Neural progenitor cell (in vitro differentiated cells): ENCODE results near the gene INPP4B. TPM values are rescaled to one million over a fixed set of nuclear protein-coding genes. Genes with fewer than 3 reads are reported as not detected.
A peak's percentile ranks its signal among the peaks of the same experiment; 100 is the strongest.

Experiments
- DNase-seq: peaks from one replicate; pipeline ENCODE4 v3.0.0-alpha.2; 2016; ENCODE audit warnings: low spot score
- H2AFZ ChIP-seq: fragments of 200-600 bp; sonication (generic); replicated peaks from 2 replicates; pipeline ENCODE4 v1.6.1; 2016; ENCODE audit warnings: antibody characterized with exemption
- H3F3A ChIP-seq: fragments of 200-600 bp; sonication (generic); 2 replicates; pipeline ENCODE4 v1.6.1; 2016; ENCODE audit warnings: antibody characterized with exemption, low read depth
- H3K27ac ChIP-seq: fragments of 200-600 bp; sonication (generic); 2 replicates; pipeline ENCODE4 v1.5.1; 2016; ENCODE audit warnings: mild to moderate bottlenecking
- H3K27me3 ChIP-seq: fragments of 200-600 bp; sonication (generic); 2 replicates; pipeline ENCODE4 v1.6.1; 2016; ENCODE audit warnings: mild to moderate bottlenecking, moderate library complexity
- H3K36me3 ChIP-seq: fragments of 200-600 bp; sonication (generic); 2 replicates; pipeline ENCODE4 v1.5.1; 2016
- H3K4me1 ChIP-seq: fragments of 200-600 bp; sonication (generic); 2 replicates; pipeline ENCODE4 v1.6.1; 2016; ENCODE audit warnings: mixed run types
- H3K4me2 ChIP-seq: fragments of 200-600 bp; sonication (generic); 2 replicates; pipeline ENCODE4 v1.6.1; 2016
- H3K4me3 ChIP-seq: fragments of 200-600 bp; sonication (generic); 2 replicates; pipeline ENCODE4 v1.5.1; 2016
- H3K79me2 ChIP-seq: fragments of 200-600 bp; sonication (generic); 2 replicates; pipeline ENCODE4 v1.6.1; 2016; ENCODE audit warnings: low read depth
- H3K9ac ChIP-seq: fragments of 200-600 bp; sonication (generic); 2 replicates; pipeline ENCODE4 v1.6.1; 2016
- H3K9me3 ChIP-seq: fragments of 200-600 bp; sonication (generic); 2 replicates; pipeline ENCODE4 v1.5.1; 2016; ENCODE audit warnings: low read depth
- H4K20me1 ChIP-seq: fragments of 200-600 bp; sonication (generic); 2 replicates; pipeline ENCODE4 v1.6.1; 2016; ENCODE audit warnings: low read depth
- H3K27ac Mint-ChIP-seq: 3 replicates; pipeline ENCODE4 v1.8.0; 2021; ENCODE audit warnings: mixed read lengths
- H3K27me3 Mint-ChIP-seq: 2 replicates; pipeline ENCODE4 v1.8.0; 2022; ENCODE audit warnings: low read depth, mild to moderate bottlenecking, inconsistent platforms, moderate library complexity, mixed read lengths; ENCODE audit not compliant: insufficient read depth
- H3K36me3 Mint-ChIP-seq: 3 replicates; pipeline ENCODE4 v1.8.0; 2021; ENCODE audit warnings: mixed read lengths
- H3K4me1 Mint-ChIP-seq: 3 replicates; pipeline ENCODE4 v1.8.0; 2021; ENCODE audit warnings: mixed read lengths
- H3K4me3 Mint-ChIP-seq: 3 replicates; pipeline ENCODE4 v1.8.0; 2021; ENCODE audit warnings: mild to moderate bottlenecking, moderate library complexity, mixed read lengths
- H3K9me3 Mint-ChIP-seq: 3 replicates; pipeline ENCODE4 v1.8.0; 2020; ENCODE audit warnings: mixed read lengths
- EZH2 ChIP-seq: fragments of 200-600 bp; sonication (generic); IDR thresholded peaks from 2 replicates; pipeline ENCODE4 v1.6.1; 2017; ENCODE audit warnings: antibody characterized with exemption, mild to moderate bottlenecking, moderate library complexity
- EZH2phosphoT487 ChIP-seq: fragments of 200-600 bp; sonication (generic); IDR thresholded peaks from 2 replicates; pipeline ENCODE4 v1.6.1; 2017; ENCODE audit warnings: antibody characterized with exemption
- total RNA-seq: library from RNA; depleted of rRNA; stranded (reverse); fragments of >200 nt; gene quantifications from 2 replicates; pipeline ENCODE4 v1.2.3, GENCODE V29; 2015; ENCODE audit warnings: low replicate concordance
- TF ChIP-seq, protein P1 (sequence below): fragments of 200-600 bp; sonication (generic); IDR thresholded peaks from 2 replicates; pipeline ENCODE4 v1.5.1; 2017; ENCODE audit warnings: antibody characterized with exemption, mild to moderate bottlenecking

INPP4B gene
- total RNA-seq, 1 donor from 2014 or later = 1.3 TPM

GRCh38 chr4:142126890-142127497 lies 719.1 kb downstream of the INPP4B start:
- Histone ChIP-seq H3K4me3 (no peak overlapping the region), H2AFZ (no peak overlapping the region), H3K36me3 (no peaks in the 10 kb centered on the region), H3K79me2 (no peaks in the 10 kb centered on the region), H3K4me1 (no peaks in the 10 kb centered on the region), H3K4me2 (no peak overlapping the region), H4K20me1 (no peaks in the 10 kb centered on the region), H3F3A (no peaks in the 10 kb centered on the region), H3K27me3 (no peaks in the 10 kb centered on the region), H3K9me3 (no peaks in the 10 kb centered on the region), H3K27ac (no peak overlapping the region), H3K9ac (no peak overlapping the region)
- Mint-ChIP-seq H3K9me3 (no peaks in the 10 kb centered on the region), H3K4me3 (no peak overlapping the region), H3K4me1 (no peaks in the 10 kb centered on the region), H3K27me3 (peaks cover 2% of the 10 kb centered on the region), H3K27ac (no peak overlapping the region), H3K36me3 (no peaks in the 10 kb centered on the region)
- TF ChIP-seq EZH2 = no peak
- TF ChIP-seq, protein P1, sequence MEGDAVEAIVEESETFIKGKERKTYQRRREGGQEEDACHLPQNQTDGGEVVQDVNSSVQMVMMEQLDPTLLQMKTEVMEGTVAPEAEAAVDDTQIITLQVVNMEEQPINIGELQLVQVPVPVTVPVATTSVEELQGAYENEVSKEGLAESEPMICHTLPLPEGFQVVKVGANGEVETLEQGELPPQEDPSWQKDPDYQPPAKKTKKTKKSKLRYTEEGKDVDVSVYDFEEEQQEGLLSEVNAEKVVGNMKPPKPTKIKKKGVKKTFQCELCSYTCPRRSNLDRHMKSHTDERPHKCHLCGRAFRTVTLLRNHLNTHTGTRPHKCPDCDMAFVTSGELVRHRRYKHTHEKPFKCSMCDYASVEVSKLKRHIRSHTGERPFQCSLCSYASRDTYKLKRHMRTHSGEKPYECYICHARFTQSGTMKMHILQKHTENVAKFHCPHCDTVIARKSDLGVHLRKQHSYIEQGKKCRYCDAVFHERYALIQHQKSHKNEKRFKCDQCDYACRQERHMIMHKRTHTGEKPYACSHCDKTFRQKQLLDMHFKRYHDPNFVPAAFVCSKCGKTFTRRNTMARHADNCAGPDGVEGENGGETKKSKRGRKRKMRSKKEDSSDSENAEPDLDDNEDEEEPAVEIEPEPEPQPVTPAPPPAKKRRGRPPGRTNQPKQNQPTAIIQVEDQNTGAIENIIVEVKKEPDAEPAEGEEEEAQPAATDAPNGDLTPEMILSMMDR = peak; percentile 97
- no peak for TF ChIP-seq EZH2phosphoT487
- peak; percentile 72 for DNase-seq

- no peak for DNase-seq
- H3K4me2 ChIP-seq = no peak overlapping the region
- H3K27ac ChIP-seq = no peak overlapping the region
- Mint-ChIP-seq H3K36me3 (no peaks in the 10 kb centered on the region), H3K9me3 (no peaks in the 10 kb centered on the region), H3K27me3 (peaks cover 2% of the 10 kb centered on the region), H3K4me1 (no peaks in the 10 kb centered on the region), H3K4me3 (no peak overlapping the region), H3K27ac (no peak overlapping the region)
- H2AFZ ChIP-seq = no peak overlapping the region
- no peaks in the 10 kb centered on the region for H3K27me3 ChIP-seq
- no peaks in the 10 kb centered on the region for H3K36me3 ChIP-seq
- no peaks in the 10 kb centered on the region for H3K9me3 ChIP-seq
- no peaks in the 10 kb centered on the region for H3F3A ChIP-seq
- no peak for TF ChIP-seq EZH2phosphoT487
- TF ChIP-seq, protein P1 = no peak
- no peak for TF ChIP-seq EZH2
- no peaks in the 10 kb centered on the region for H4K20me1 ChIP-seq
- H3K4me1 ChIP-seq = no peaks in the 10 kb centered on the region
- no peaks in the 10 kb centered on the region for H3K79me2 ChIP-seq
- no peak overlapping the region for H3K4me3 ChIP-seq
- no peak overlapping the region for H3K9ac ChIP-seq
Observed at GRCh38 chr4:142124874-142125273, 721.2 kb downstream of the INPP4B start.

GRCh38 chr4:142121448-142122350 lies 724.4 kb downstream of the INPP4B start:
- no peak overlapping the region for H3K27ac Mint-ChIP-seq
- no peak overlapping the region for H3K4me3 Mint-ChIP-seq
- TF ChIP-seq, protein P1 = no peak
- TF ChIP-seq EZH2 (no peak), EZH2phosphoT487 (no peak)

More at GRCh38 chr4:142121448-142122350, 724.4 kb downstream of the INPP4B start:
- Histone ChIP-seq H3K79me2 (no peaks in the 10 kb centered on the region), H3K9me3 (no peaks in the 10 kb centered on the region), H3K4me2 (no peak overlapping the region), H3K27me3 (no peaks in the 10 kb centered on the region), H4K20me1 (no peaks in the 10 kb centered on the region), H3K27ac (no peak overlapping the region), H3F3A (no peaks in the 10 kb centered on the region), H2AFZ (no peak overlapping the region), H3K4me3 (no peak overlapping the region), H3K9ac (no peak overlapping the region), H3K36me3 (no peaks in the 10 kb centered on the region), H3K4me1 (no peaks in the 10 kb centered on the region)
- no peak for DNase-seq
- Mint-ChIP-seq H3K36me3 (no peaks in the 10 kb centered on the region), H3K4me1 (no peaks in the 10 kb centered on the region), H3K9me3 (peaks cover 3% of the 10 kb centered on the region), H3K27me3 (peaks cover 2% of the 10 kb centered on the region)
